Mesodermal cell (in vitro differentiated cells): ENCODE data around the gene PYCR2.

Source experiments
- H3K27ac ChIP-seq: 2 replicates; pipeline ENCODE4 v1.7.0; 2013; ENCODE audit warnings: mild to moderate bottlenecking, low read depth, low read length, moderate library complexity; ENCODE audit not compliant: severe bottlenecking
- H3K36me3 ChIP-seq: 2 replicates; pipeline ENCODE4 v1.7.1; 2013; ENCODE audit warnings: mild to moderate bottlenecking, low read length, moderate library complexity; ENCODE audit not compliant: control insufficient read depth, insufficient read depth
- H3K4me1 ChIP-seq: one replicate; pipeline ENCODE4 v1.7.1; 2013; ENCODE audit warnings: mild to moderate bottlenecking, low read length; ENCODE audit not compliant: insufficient read depth, control insufficient read depth, poor library complexity, severe bottlenecking
- H3K4me3 ChIP-seq: 2 replicates; pipeline ENCODE4 v1.7.0; 2013; ENCODE audit warnings: low read length, control low read depth, mild to moderate bottlenecking; ENCODE audit not compliant: insufficient read depth, poor library complexity, severe bottlenecking; ENCODE audit errors: extremely low read depth
- H3K9me3 ChIP-seq: 2 replicates; pipeline ENCODE4 v1.7.1; 2013; ENCODE audit warnings: mild to moderate bottlenecking, low read length, moderate library complexity; ENCODE audit not compliant: control insufficient read depth
- WGBS, 2 experiments: methylation state at CpG; one replicate each; pipeline ENCODE4 v1.1.5; 2013; ENCODE audit warnings: missing lambda C conversion rate in 2 of 2; ENCODE audit not compliant: insufficient coverage in 2 of 2; 5-methylcytosine and 5-hydroxymethylcytosine counted together

PYCR2 gene

DNA sequence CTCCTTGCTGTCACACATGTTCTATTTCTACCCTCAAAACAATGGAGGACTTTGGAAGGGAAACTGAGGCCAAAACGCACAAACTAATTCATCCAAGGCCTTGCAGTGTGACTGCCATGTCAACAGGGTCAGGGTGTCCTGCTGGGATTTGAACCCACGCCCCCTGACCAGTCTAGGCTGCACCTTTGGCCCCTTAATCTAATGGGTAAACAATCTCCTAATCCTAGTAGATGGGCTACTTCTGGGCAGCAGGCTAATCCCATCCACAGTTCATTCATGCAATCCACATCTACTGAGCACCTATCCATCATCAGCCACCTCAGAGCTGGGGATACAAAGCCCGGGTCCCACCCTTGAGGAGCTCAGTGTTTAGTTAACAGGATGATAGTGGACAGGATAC lies 34.0 kb upstream of the PYCR2 start:
- 90 to 95% methylated on average over 2 to 3 of the region's 3 CpGs for WGBS, 2 experiments
- Histone ChIP-seq H3K9me3 (no peaks in the 10 kb centered on the region), H3K4me1 (no peaks in the 10 kb centered on the region), H3K36me3 (no peaks in the 10 kb centered on the region), H3K27ac (no peak overlapping the region), H3K4me3 (no peak overlapping the region)

- no peak overlapping the region for H3K27ac ChIP-seq
- 100% methylated on average over 1 of the region's 1 CpG for WGBS, 2 experiments
- no peak overlapping the region for H3K4me3 ChIP-seq
Measured at GRCh38 chr1:225954753-225955152, 30.7 kb upstream of the PYCR2 start.

DNA sequence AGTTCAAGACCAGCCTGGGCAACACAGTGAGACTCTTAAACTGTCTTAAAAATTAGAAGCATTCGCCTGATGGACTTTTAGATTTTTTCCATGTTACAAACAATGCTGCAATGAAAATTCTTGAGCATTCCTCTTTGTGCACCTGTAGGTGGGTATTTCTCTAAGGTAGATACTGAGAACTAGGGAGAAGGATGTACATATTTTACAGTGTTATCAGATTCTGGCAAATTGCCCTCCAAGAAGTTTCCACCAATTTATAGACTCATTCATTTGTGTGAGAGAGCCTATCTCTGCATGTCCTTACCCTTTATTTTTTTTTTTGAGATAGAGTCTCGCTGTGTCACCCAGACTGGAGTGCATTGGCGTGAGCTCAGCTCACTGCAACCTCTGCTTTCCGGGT lies 29.3 kb upstream of the PYCR2 start:
- 85 to 96% methylated on average over 3 to 4 of the region's 4 CpGs for WGBS, 2 experiments
- Histone ChIP-seq H3K9me3 (no peaks in the 10 kb centered on the region), H3K4me3 (no peak overlapping the region), H3K36me3 (no peaks in the 10 kb centered on the region), H3K4me1 (no peaks in the 10 kb centered on the region), H3K27ac (no peak overlapping the region)

More at GRCh38 chr1:225954753-225955152, 30.7 kb upstream of the PYCR2 start:
- no peaks in the 10 kb centered on the region for H3K4me1 ChIP-seq
- H3K9me3 ChIP-seq, result no peaks in the 10 kb centered on the region
- no peaks in the 10 kb centered on the region for H3K36me3 ChIP-seq

DNA sequence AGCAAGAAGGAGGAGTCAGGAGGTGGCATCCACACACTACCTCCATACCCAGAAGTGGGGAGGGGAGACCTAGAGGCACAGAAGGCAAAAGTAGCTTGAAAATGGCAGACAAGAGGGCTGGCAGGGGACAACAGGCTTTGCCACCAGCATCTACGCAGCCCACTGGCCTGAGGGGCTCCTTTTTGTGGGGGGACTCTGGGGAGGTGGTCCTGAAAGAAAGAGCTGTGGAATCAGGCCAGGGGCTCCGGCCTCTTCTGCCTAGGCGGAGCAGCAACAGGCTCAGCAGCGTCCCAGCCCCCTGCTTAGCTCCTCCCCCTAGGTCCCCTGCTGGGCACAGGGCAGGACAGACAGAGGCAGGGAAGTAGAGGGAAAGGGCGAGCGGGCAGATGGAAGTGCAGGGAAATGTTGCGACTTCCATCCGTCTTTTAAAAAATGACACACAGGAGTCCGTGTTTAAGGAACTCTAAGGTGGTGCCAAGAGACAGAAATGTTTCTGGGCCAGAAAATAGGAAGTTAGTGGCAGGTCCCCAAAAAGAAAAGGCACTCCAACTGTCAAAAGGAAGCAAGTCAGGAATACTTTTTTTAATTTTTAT lies 27.0 kb upstream of the PYCR2 start:
- Histone ChIP-seq H3K36me3 (no peaks in the 10 kb centered on the region), H3K27ac (no peak overlapping the region), H3K4me3 (no peak overlapping the region), H3K9me3 (no peaks in the 10 kb centered on the region), H3K4me1 (no peaks in the 10 kb centered on the region)
- whole genome bisulfite sequencing, 2 experiments, result 60 to 63% methylated on average over 8 of the region's 9 CpGs

- no peaks in the 10 kb centered on the region for H3K4me1 ChIP-seq
- no peak overlapping the region for H3K27ac ChIP-seq
- H3K36me3 ChIP-seq, result no peaks in the 10 kb centered on the region
- H3K4me3 ChIP-seq, result no peak overlapping the region
- WGBS, 2 experiments, result 32 to 34% methylated on average over 5 to 6 of the region's 6 CpGs
- H3K9me3 ChIP-seq, result no peaks in the 10 kb centered on the region
Measured at GRCh38 chr1:225949041-225949440, 25.0 kb upstream of the PYCR2 start.

- H3K36me3 ChIP-seq, result no peaks in the 10 kb centered on the region
- H3K4me1 ChIP-seq, result no peaks in the 10 kb centered on the region
- 60 to 100% methylated on average over 1 to 3 of the region's 5 CpGs for WGBS, 2 experiments
- no peak overlapping the region for H3K4me3 ChIP-seq
- no peak overlapping the region for H3K27ac ChIP-seq
- H3K9me3 ChIP-seq, result no peaks in the 10 kb centered on the region
Measured at GRCh38 chr1:225946803-225947202, 22.8 kb upstream of the PYCR2 start.

- WGBS, 2 experiments, result 70 to 83% methylated on average over 1 to 2 of the region's 4 CpGs
- Histone ChIP-seq H3K4me1 (no peaks in the 10 kb centered on the region), H3K36me3 (no peaks in the 10 kb centered on the region), H3K9me3 (no peaks in the 10 kb centered on the region), H3K27ac (no peak overlapping the region), H3K4me3 (no peak overlapping the region)
Measured at GRCh38 chr1:225946082-225946620, 22.1 kb upstream of the PYCR2 start.

DNA sequence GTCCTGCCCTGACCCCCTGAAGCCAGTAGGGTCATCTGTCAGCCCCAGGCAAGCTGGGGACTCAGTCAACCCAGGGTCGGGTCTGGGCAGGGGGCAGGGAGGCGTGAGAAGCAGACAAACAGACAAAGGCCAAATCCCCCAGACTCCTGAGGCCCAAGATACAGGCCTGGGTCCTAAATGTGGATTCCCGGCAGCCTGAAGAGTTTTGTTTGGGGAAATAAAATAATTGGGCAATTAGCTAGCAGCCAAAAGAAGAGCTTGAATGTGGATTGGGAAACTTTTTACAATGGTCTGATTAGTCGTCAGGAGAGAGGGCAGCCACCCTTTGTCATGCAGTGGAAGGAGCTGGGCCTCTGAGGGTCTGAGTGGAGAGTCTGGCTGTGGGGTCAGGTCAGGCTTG lies 21.5 kb upstream of the PYCR2 start:
- no peak overlapping the region for H3K27ac ChIP-seq
- WGBS, 2 experiments, result 39 to 48% methylated on average over 4 of the region's 4 CpGs
- no peak overlapping the region for H3K4me3 ChIP-seq
- no peaks in the 10 kb centered on the region for H3K36me3 ChIP-seq
- H3K4me1 ChIP-seq, result no peaks in the 10 kb centered on the region
- no peaks in the 10 kb centered on the region for H3K9me3 ChIP-seq

DNA sequence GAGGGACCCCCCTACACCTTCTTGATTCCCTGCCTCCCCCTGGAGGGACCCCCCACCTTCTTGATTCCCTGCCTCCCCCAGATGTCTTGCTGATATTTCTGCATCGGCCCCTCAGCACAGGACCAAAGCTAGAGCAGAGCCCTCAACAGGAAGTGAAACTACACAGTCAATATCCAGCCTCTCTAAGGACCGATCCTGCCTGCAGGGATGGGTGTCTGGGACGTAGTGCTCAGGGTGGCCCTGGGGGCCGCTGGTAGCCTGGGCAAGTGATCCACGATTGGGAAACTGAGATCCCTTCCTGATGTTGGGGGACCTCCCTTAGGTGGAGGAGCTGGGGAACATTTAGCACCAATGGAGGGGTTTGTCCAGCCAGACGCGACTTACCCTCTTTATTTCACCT lies 20.9 kb upstream of the PYCR2 start:
- Histone ChIP-seq H3K4me3 (no peak overlapping the region), H3K36me3 (no peaks in the 10 kb centered on the region), H3K27ac (no peak overlapping the region), H3K9me3 (no peaks in the 10 kb centered on the region), H3K4me1 (no peaks in the 10 kb centered on the region)
- WGBS, 2 experiments, result 78 to 81% methylated on average over 5 to 6 of the region's 7 CpGs

DNA sequence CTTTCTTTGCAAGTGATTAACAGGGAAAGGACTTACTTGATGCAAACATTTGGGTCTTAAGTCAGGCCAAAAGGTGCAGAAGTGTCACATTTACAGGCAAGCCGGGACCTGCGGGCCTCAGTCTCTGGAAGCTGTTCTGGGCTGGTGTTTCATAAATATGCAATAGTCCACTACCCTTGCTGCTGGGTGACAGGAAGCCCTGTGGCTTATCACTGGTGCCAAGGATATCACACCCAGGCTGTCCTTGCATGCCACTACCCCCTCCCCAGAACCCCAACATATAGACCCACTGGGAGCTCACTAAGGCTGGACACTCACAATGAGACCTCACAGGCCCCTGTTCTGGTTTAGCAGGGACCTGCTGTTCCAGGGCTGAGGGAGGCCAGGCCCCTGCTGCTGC lies 20.3 kb upstream of the PYCR2 start:
- no peaks in the 10 kb centered on the region for H3K36me3 ChIP-seq
- H3K4me3 ChIP-seq, result no peak overlapping the region
- WGBS, 2 experiments, result 96 to 100% methylated on average over 1 to 2 of the region's 2 CpGs
- H3K9me3 ChIP-seq, result no peaks in the 10 kb centered on the region
- no peak overlapping the region for H3K27ac ChIP-seq
- no peaks in the 10 kb centered on the region for H3K4me1 ChIP-seq

- Histone ChIP-seq H3K36me3 (no peaks in the 10 kb centered on the region), H3K4me3 (no peak overlapping the region), H3K4me1 (no peaks in the 10 kb centered on the region), H3K27ac (no peak overlapping the region), H3K9me3 (no peaks in the 10 kb centered on the region)
- 85 to 95% methylated on average over 1 to 3 of the region's 4 CpGs for WGBS, 2 experiments
Measured at GRCh38 chr1:225943582-225943981, 19.5 kb upstream of the PYCR2 start.
